HG03135 (cell line): ENCODE measurements around the gene TBKBP1.

Source experiments
- ATAC-seq: cut with Tn5 transposase; IDR thresholded peaks from one replicate; pipeline ENCODE4 v1.9.1; 2021; ENCODE audit warnings: mild to moderate bottlenecking, moderate library complexity; ENCODE audit not compliant: unreplicated experiment

Gene TBKBP1

GRCh38 chr17:47693731-47694580 is at the start of gene TBKBP1:
TSS of gene TBKBP1 (plus strand) at chr17:47694161. CDS start at chr17:47696113, 1,952 bp downstream.
- ATAC-seq: no peak

GRCh38 chr17:47644324-47644723 is 49.6 kb upstream of the TBKBP1 start:
- ATAC-seq: no peak

- peak; percentile 82 for ATAC-seq
Measured at GRCh38 chr17:47649153-47649971, 44.6 kb upstream of the TBKBP1 start, which contains the start of gene KPNB1. TSS of gene KPNB1 (plus strand) at chr17:47649919. CDS start at chr17:47650245, 326 bp downstream.

- no peak for ATAC-seq
Measured at GRCh38 chr17:47649972-47650524, 43.9 kb upstream of the TBKBP1 start.

GRCh38 chr17:47650525-47651522 is 43.1 kb upstream of the TBKBP1 start:
- ATAC-seq: no peak

- ATAC-seq: no peak
Measured at GRCh38 chr17:47651704-47652103, 42.3 kb upstream of the TBKBP1 start.

- ATAC-seq: no peak
Measured at GRCh38 chr17:47652570-47652969, 41.4 kb upstream of the TBKBP1 start.

GRCh38 chr17:47653442-47653841 is 40.5 kb upstream of the TBKBP1 start:
- ATAC-seq: no peak

- no peak for ATAC-seq
Measured at GRCh38 chr17:47654991-47655390, 39.0 kb upstream of the TBKBP1 start.

- peak; percentile 58 for ATAC-seq
Measured at GRCh38 chr17:47660064-47660492, 33.9 kb upstream of the TBKBP1 start.

- no peak for ATAC-seq
Measured at GRCh38 chr17:47663912-47664623, 29.9 kb upstream of the TBKBP1 start.

- no peak for ATAC-seq
Measured at GRCh38 chr17:47664624-47664941, 29.4 kb upstream of the TBKBP1 start.

GRCh38 chr17:47665655-47666054 is 28.3 kb upstream of the TBKBP1 start:
- no peak for ATAC-seq

GRCh38 chr17:47669081-47669480 is 24.9 kb upstream of the TBKBP1 start:
- no peak for ATAC-seq

- ATAC-seq: no peak
Measured at GRCh38 chr17:47670064-47670463, 23.9 kb upstream of the TBKBP1 start.

GRCh38 chr17:47674499-47674898 is 19.5 kb upstream of the TBKBP1 start:
- ATAC-seq: no peak

GRCh38 chr17:47675380-47676198 is 18.4 kb upstream of the TBKBP1 start:
- ATAC-seq: no peak

GRCh38 chr17:47676199-47676472 is 17.8 kb upstream of the TBKBP1 start:
- ATAC-seq: no peak

- ATAC-seq: no peak
Measured at GRCh38 chr17:47676510-47677165, 17.3 kb upstream of the TBKBP1 start.
